Measurements from ENCODE around the gene CSK.

GRCh38 chr15:74775894-74776293, 6.0 kb upstream of the CSK start:
- no peak for TF ChIP-seq CTCF (IDR thresholded peaks at IDR 0.05; ENCODE audit: poor library complexity)
- TF ChIP-seq EZH2phosphoT487 (IDR thresholded peaks at IDR 0.05; ENCODE audit: low read depth, severe bottlenecking, unreplicated experiment): no peak
- no peak for TF ChIP-seq EZH2 (IDR thresholded peaks at IDR 0.05; ENCODE audit: borderline replicate concordance)

Data from hepatocyte (in vitro differentiated cells).